HCT116 (cell line): ENCODE measurements around the gene ARMH1. TPM values are rescaled to one million over a fixed set of nuclear protein-coding genes. Genes with fewer than 3 reads are reported as not detected.
A peak's percentile ranks its signal among the peaks of the same experiment; 100 is the strongest.

Experiments used
- ATAC-seq: fragments of 200-7000 bp; cut with Tn5 transposase; 2 replicates; pipeline ENCODE4 v1.9.1; 2020; ENCODE audit warnings: mild to moderate bottlenecking, moderate library complexity
- BruUV-seq: library from RNA; stranded (reverse); fragments of 400-500 nt; replicated peaks from 2 replicates; lab custom pipeline; 2021; lab: Mats Ljungman, UMichigan
- CTCF ChIA-PET: fragments of 300-600 bp; sonication (Branson Sonifier 250); formaldehyde crosslinking; loops from one replicate; lab custom pipeline; 2021; ENCODE audit warnings: antibody characterized with exemption; lab: Charles Lee
- POLR2A ChIA-PET: fragments of 300-600, 350-600 bp; sonication (Branson Sonifier 250); formaldehyde crosslinking; loops from one replicate; lab custom pipeline; 2021; ENCODE audit warnings: antibody characterized with exemption; lab: Charles Lee
- RAD21 ChIA-PET, 2 experiments: fragments of 300-600 bp; sonication (Branson Sonifier 250); formaldehyde crosslinking; loops; one replicate each; lab custom pipeline; 2023; ENCODE audit warnings: low total read pairs in 2 of 2; ENCODE audit not compliant: uncharacterized antibody in 2 of 2, unreplicated experiment in 2 of 2, low non-redundant PET in 1 of 2; lab: Charles Lee
- DNase-seq: peaks from one replicate; pipeline ENCODE4 v3.0.0-alpha.2; 2010; ENCODE audit warnings: low read depth, low spot score
- H2AFZ ChIP-seq: fragments of 200-600 bp; shearing (Covaris generic), sonication (generic); 2 replicates; pipeline ENCODE4 v1.6.1; 2017; ENCODE audit warnings: low read depth, mixed run types, mixed read lengths, antibody characterized with exemption, low read length; ENCODE audit not compliant: poor library complexity, severe bottlenecking
- H3K27ac ChIP-seq: 2 replicates; pipeline ENCODE4 v1.5.1; 2012; ENCODE audit warnings: low read depth, low read length
- H3K27me3 ChIP-seq: fragments of 200-600 bp; sonication (generic); 2 replicates; pipeline ENCODE4 v1.6.1; 2016; ENCODE audit warnings: mixed run types, low read length, mixed read lengths; ENCODE audit not compliant: insufficient read depth
- H3K36me3 ChIP-seq, 2 experiments: fragments of 200-500 bp in 1 of 2; fragments of 200-600 bp in 1 of 2; sonication (Bioruptor generic) in 1 of 2; sonication (generic) in 1 of 2; 2 replicates each; pipeline versions ENCODE4 v1.5.1 to v1.6.1; 2014 to 2016; ENCODE audit warnings: low read length in 2 of 2, inconsistent platforms in 1 of 2, mixed read lengths in 1 of 2, mixed run types in 1 of 2; ENCODE audit not compliant: insufficient read depth in 2 of 2, control insufficient read depth in 1 of 2
- H3K4me1 ChIP-seq, 2 experiments: fragments of 200-600 bp in 1 of 2; sonication (generic) in 1 of 2; 2 replicates each; pipeline versions ENCODE4 v1.5.1 to v1.6.1; 2012 to 2017; ENCODE audit warnings: low read length in 2 of 2, inconsistent platforms in 1 of 2, mild to moderate bottlenecking in 1 of 2, mixed read lengths in 1 of 2, mixed run types in 1 of 2, moderate library complexity in 1 of 2; ENCODE audit not compliant: insufficient read depth in 2 of 2, control insufficient read depth in 1 of 2
- H3K4me2 ChIP-seq: fragments of 200-600 bp; sonication (generic); 2 replicates; pipeline ENCODE4 v1.6.1; 2017; ENCODE audit warnings: mixed run types, low read length, mixed read lengths
- H3K4me3 ChIP-seq, 2 experiments: fragments of 200-600 bp in 1 of 2; sonication (generic) in 1 of 2; replicated peaks in 1 of 2; 2 replicates each; pipeline ENCODE4 v1.5.1; 2011 to 2016; ENCODE audit warnings: low read length in 2 of 2, control low read depth in 1 of 2, low read depth in 1 of 2, mild to moderate bottlenecking in 1 of 2, mixed read lengths in 1 of 2, mixed run types in 1 of 2
- H3K79me2 ChIP-seq: fragments of 200-600 bp; sonication (generic); 2 replicates; pipeline ENCODE4 v1.6.1; 2017; ENCODE audit warnings: mild to moderate bottlenecking, mixed run types, low read length, moderate library complexity, mixed read lengths; ENCODE audit not compliant: insufficient read depth
- H3K9ac ChIP-seq: fragments of 200-600 bp; sonication (generic); 2 replicates; pipeline ENCODE4 v1.6.1; 2016; ENCODE audit warnings: low read length, mixed read lengths
- H3K9me2 ChIP-seq: fragments of 200-600 bp; sonication (generic), shearing (Covaris generic); 2 replicates; pipeline ENCODE4 v1.6.1; 2017; ENCODE audit warnings: mixed run types, mild to moderate bottlenecking, moderate library complexity; ENCODE audit not compliant: insufficient read depth
- H3K9me3 ChIP-seq, 2 experiments: fragments of 200-500 bp in 1 of 2; fragments of 200-600 bp in 1 of 2; sonication (Bioruptor generic) in 1 of 2; sonication (generic) in 1 of 2; 2 replicates each; pipeline ENCODE4 v1.6.1; 2014 to 2017; ENCODE audit warnings: low read length in 2 of 2, mixed read lengths in 2 of 2, inconsistent platforms in 1 of 2, low read depth in 1 of 2, mild to moderate bottlenecking in 1 of 2, mixed run types in 1 of 2, moderate library complexity in 1 of 2; ENCODE audit not compliant: control insufficient read depth in 1 of 2, insufficient read depth in 1 of 2
- H4K20me1 ChIP-seq: fragments of 200-600 bp; sonication (generic), shearing (Covaris generic); 2 replicates; pipeline ENCODE4 v1.6.1; 2017; ENCODE audit warnings: mixed run types, mild to moderate bottlenecking, moderate library complexity; ENCODE audit not compliant: insufficient read depth
- CBX3 ChIP-seq: IDR thresholded peaks from 2 replicates; pipeline ENCODE4 v1.6.1; 2012; ENCODE audit warnings: low read depth
- CEBPB ChIP-seq: IDR thresholded peaks from 2 replicates; pipeline ENCODE4 v1.6.1; 2012; ENCODE audit warnings: low read depth
- CTCF ChIP-seq, 3 experiments: fragments of 200-600 bp in 1 of 3; sonication (generic) in 1 of 3; IDR thresholded peaks in 2 of 3; conservative IDR thresholded peaks in 1 of 3; 2 replicates each; pipeline ENCODE4 v1.5.1; 2012 to 2017; ENCODE audit warnings: low read depth in 2 of 3, low read length in 2 of 3, antibody characterized with exemption in 1 of 3, borderline replicate concordance in 1 of 3, control low read depth in 1 of 3, mild to moderate bottlenecking in 1 of 3, mixed read lengths in 1 of 3, mixed run types in 1 of 3, moderate library complexity in 1 of 3; ENCODE audit not compliant: insufficient read depth in 1 of 3
- MAX ChIP-seq: IDR thresholded peaks from 2 replicates; pipeline ENCODE4 v1.6.1; 2012
- RAD21 ChIP-seq: IDR thresholded peaks from 2 replicates; pipeline ENCODE4 v1.6.1; 2012; ENCODE audit warnings: low read depth, mild to moderate bottlenecking
- intact Hi-C: fragments of 100-400 bp; cut with micrococcal nuclease; formaldehyde crosslinking; loops from 2 replicates; pipeline ENCODE4 v1.10.0; 2022
- total RNA-seq: library from RNA; stranded (reverse); gene quantifications from one replicate; pipeline ENCODE4 v1.2.1, GENCODE V29; 2021; ENCODE audit not compliant: unreplicated experiment

Gene ARMH1
- total RNA-seq, 1 experiment from 2014 or later = 3.2 TPM

- H3K27ac ChIP-seq = peak overlapping the region; percentile 64
Measured at GRCh38 chr1:44677201-44677766, 2.8 kb downstream of the ARMH1 start.

More at GRCh38 chr1:44677201-44677766, 2.8 kb downstream of the ARMH1 start:
- RAD21 ChIA-PET = interaction anchor here in 1 of 2 experiments (1.5 kb wide), 1 partner anchor 22 kb away, joined by 3 read pairs; no protein-coding TSS in a partner anchor
- no peaks in the 10 kb centered on the region for H3K79me2 ChIP-seq
- BruUV-seq = no TSS peak
- ATAC-seq (no peak), DNase-seq (no peak)
- H3K9ac ChIP-seq = no peak overlapping the region
- no peaks in the 10 kb centered on the region for H3K9me2 ChIP-seq
- no peaks in the 10 kb centered on the region for H3K9me3 ChIP-seq
- H3K4me1 ChIP-seq = peaks cover 29 to 44% of the 10 kb centered on the region in 2 experiments
- H4K20me1 ChIP-seq = no peaks in the 10 kb centered on the region
- H3K36me3 ChIP-seq = no peaks in the 10 kb centered on the region
- no peak overlapping the region for H3K4me3 ChIP-seq
- CTCF ChIA-PET = no interaction called here
- H3K4me2 ChIP-seq = peak overlapping the region; percentile 42
- intact Hi-C loops = no loop called here
- H3K27me3 ChIP-seq = no peaks in the 10 kb centered on the region
- H2AFZ ChIP-seq = no peak overlapping the region
- TF ChIP-seq CTCF (IDR thresholded peaks at IDR 0.05 in 2 of 3, conservative IDR thresholded peaks at IDR 0.05 in 1 of 3; ENCODE audit: borderline replicate concordance in 1 of 3, insufficient read depth in 1 of 3, low read depth in 2 of 3, low read length in 2 of 3) = peak; percentile 44 to 70 (median 65); a peak in 5 of 6 replicates
- peak; percentile 53 for TF ChIP-seq RAD21
- no peak; the same call in none of the 2 replicates for TF ChIP-seq CEBPB
- 0 out of 2 replicates have a peak, but pooled peaks have one; percentile 2 for TF ChIP-seq MAX
- TF ChIP-seq CBX3 = peak; percentile 19; the same call in 1 of the 2 replicates
- POLR2A ChIA-PET = interaction anchor here (2.1 kb wide), 1 partner anchor 44 kb away, joined by 7 read pairs; no protein-coding TSS in a partner anchor
